Epithelial cell of esophagus (primary cell): ENCODE results near the gene PLEKHA3.

Source experiments
- DNase-seq: peaks from one replicate; pipeline ENCODE4 v3.0.0; 2010; ENCODE audit warnings: low read depth
- H3K4me3 ChIP-seq: 2 replicates; pipeline ENCODE4 v1.5.1; 2011; ENCODE audit warnings: mild to moderate bottlenecking, low read length, control low read depth
- CTCF ChIP-seq: IDR thresholded peaks from 2 replicates; pipeline ENCODE4 v1.5.1; 2011; ENCODE audit warnings: low read depth, mild to moderate bottlenecking, low read length, control low read depth, inconsistent platforms; ENCODE audit not compliant: insufficient read depth; ENCODE audit errors: missing control alignments

Gene PLEKHA3

GRCh38 chr2:178498137-178498536, 17.9 kb downstream of the PLEKHA3 start:
- H3K4me3 ChIP-seq: no peak overlapping the region
- DNase-seq: no peak
- no peak for TF ChIP-seq CTCF

DNA sequence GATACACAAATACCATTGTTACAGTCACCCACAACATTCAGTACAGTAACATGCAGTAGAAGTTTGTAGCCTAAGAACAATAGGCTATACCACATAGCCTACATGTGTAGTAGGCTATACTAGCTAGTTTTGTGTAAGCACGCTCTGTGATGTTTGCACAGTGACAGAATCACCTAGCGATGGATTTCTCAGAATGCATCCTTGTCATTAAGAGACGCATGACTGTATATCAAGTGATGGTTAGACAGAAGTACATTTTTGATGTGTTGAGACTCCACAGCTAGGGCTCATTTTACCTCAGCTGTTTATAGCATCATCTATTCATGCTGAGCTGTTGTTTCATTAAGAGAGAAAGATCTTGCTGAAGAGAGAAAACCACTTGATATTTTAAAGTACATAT, 19.4 kb downstream of the PLEKHA3 start:
- TF ChIP-seq CTCF: no peak
- DNase-seq: no peak

DNA sequence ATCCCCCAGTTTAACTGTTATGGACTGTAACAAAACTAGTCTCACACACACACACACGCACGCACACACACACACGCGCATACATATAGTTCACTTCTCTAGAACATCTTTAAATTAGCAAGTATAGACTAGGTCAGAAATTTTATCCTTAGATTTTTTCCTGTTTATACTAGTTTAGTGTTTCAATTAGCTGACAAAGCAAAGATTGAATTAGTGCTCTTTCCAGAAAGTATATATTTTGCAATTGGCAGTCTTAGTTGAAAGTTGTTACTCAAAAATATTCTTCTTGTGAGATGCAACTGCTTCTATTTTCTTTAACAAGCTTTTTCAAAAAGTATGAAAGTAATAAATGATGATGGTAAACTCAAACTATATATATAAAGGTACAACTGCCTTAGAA, 22.5 kb downstream of the PLEKHA3 start:
- no peak for TF ChIP-seq CTCF
- DNase-seq: no peak
- no peak overlapping the region for H3K4me3 ChIP-seq

More for the DNA sequence above, 19.4 kb downstream of the PLEKHA3 start:
- H3K4me3 ChIP-seq: no peak overlapping the region

DNA sequence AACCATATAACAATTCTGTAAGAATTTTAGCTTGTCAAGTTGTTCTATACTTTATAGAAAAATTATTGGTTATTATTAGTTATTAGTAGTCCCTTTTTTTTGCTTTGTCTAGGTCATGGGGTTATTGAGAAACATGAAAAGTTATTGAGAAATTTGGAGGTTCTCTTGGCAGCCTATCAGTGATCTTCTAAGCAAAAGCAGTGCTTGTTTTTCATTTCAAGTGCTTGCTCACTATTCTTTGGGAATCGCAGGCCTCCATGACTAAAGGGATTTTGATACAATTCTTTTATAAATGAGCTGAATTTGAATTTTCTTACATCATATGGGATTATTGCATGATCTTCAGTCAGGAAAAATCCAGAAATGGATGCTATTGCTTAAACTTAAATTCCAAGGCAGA, 25.8 kb downstream of the PLEKHA3 start:
- TF ChIP-seq CTCF: no peak
- H3K4me3 ChIP-seq: no peak overlapping the region
- no peak for DNase-seq

GRCh38 chr2:178506524-178506923, 26.3 kb downstream of the PLEKHA3 start:
- no peak overlapping the region for H3K4me3 ChIP-seq
- no peak for DNase-seq
- no peak for TF ChIP-seq CTCF

GRCh38 chr2:178506949-178507348, 26.7 kb downstream of the PLEKHA3 start:
- DNase-seq: no peak
- no peak for TF ChIP-seq CTCF
- no peak overlapping the region for H3K4me3 ChIP-seq

GRCh38 chr2:178508646-178509045, 28.4 kb downstream of the PLEKHA3 start:
- no peak overlapping the region for H3K4me3 ChIP-seq
- no peak for TF ChIP-seq CTCF
- no peak for DNase-seq
